Stomach (tissue), 4 donors: ENCODE data around the gene GAR1.

Experiments
- EP300 ChIP-seq: sonication (generic); formaldehyde crosslinking; IDR thresholded peaks from one replicate; pipeline ENCODE4 v1.6.1; 2017; ENCODE audit warnings: antibody characterized with exemption
- TF ChIP-seq, protein P1 (sequence below), 7 experiments: fragments of 450-650 bp in 4 of 7; fragments of 200-600 bp in 3 of 7; sonication (generic) in 3 of 7; IDR thresholded peaks; one replicate each; pipeline ENCODE4 v1.5.1; 2016 to 2019; ENCODE audit warnings: antibody characterized with exemption in 7 of 7, control low read depth in 2 of 7, mild to moderate bottlenecking in 1 of 7

- TF ChIP-seq, protein P1, sequence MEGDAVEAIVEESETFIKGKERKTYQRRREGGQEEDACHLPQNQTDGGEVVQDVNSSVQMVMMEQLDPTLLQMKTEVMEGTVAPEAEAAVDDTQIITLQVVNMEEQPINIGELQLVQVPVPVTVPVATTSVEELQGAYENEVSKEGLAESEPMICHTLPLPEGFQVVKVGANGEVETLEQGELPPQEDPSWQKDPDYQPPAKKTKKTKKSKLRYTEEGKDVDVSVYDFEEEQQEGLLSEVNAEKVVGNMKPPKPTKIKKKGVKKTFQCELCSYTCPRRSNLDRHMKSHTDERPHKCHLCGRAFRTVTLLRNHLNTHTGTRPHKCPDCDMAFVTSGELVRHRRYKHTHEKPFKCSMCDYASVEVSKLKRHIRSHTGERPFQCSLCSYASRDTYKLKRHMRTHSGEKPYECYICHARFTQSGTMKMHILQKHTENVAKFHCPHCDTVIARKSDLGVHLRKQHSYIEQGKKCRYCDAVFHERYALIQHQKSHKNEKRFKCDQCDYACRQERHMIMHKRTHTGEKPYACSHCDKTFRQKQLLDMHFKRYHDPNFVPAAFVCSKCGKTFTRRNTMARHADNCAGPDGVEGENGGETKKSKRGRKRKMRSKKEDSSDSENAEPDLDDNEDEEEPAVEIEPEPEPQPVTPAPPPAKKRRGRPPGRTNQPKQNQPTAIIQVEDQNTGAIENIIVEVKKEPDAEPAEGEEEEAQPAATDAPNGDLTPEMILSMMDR (IDR thresholded peaks at IDR 0.05): no peak
- no peak for TF ChIP-seq EP300
Observed at GRCh38 chr4:109810552-109811387, 4.8 kb upstream of the GAR1 start.
